Measurements from ENCODE around the gene HKDC1. TPM values are rescaled to one million over a fixed set of nuclear protein-coding genes. Genes with fewer than 3 reads are reported as not detected.

The HKDC1 gene
- polyA plus RNA-seq, 1 donor from 2014 or later = 0.07 TPM

- no peak for TF ChIP-seq REST (IDR thresholded peaks at IDR 0.05; ENCODE audit: borderline replicate concordance)
- no peak for TF ChIP-seq CTCF (IDR thresholded peaks at IDR 0.05; ENCODE audit: poor library complexity, severe bottlenecking)
- TF ChIP-seq EP300 (conservative IDR thresholded peaks at IDR 0.05; ENCODE audit: poor library complexity, severe bottlenecking) = no peak
- TF ChIP-seq SMC3 (conservative IDR thresholded peaks at IDR 0.05; ENCODE audit: poor library complexity) = no peak
- TF ChIP-seq MXI1 (conservative IDR thresholded peaks at IDR 0.05; ENCODE audit: poor library complexity, severe bottlenecking) = no peak
- TF ChIP-seq POLR2AphosphoS5 (IDR thresholded peaks at IDR 0.05) = no peak
- no peak for TF ChIP-seq TAF1 (IDR thresholded peaks at IDR 0.05; ENCODE audit: low read depth)
- Histone ChIP-seq H3K27me3 (ENCODE audit: insufficient read depth, low read depth, low read length) (no peaks in the 10 kb centered on the region), H2AFZ (ENCODE audit: low read depth, low read length) (no peak overlapping the region), H3K4me3 (ENCODE audit: low read length) (no peak overlapping the region), H3K9ac (ENCODE audit: low read length) (no peak overlapping the region), H3F3A (ENCODE audit: insufficient read depth, low read length, poor library complexity, severe bottlenecking) (no peaks in the 10 kb centered on the region), H3K27ac (ENCODE audit: low read length) (no peak overlapping the region), H3K79me2 (replicated peaks; ENCODE audit: insufficient read depth, low read length) (no peaks in the 10 kb centered on the region), H3K4me2 (ENCODE audit: low read length) (no peak overlapping the region), H3K9me2 (ENCODE audit: insufficient read depth, low read length) (no peaks in the 10 kb centered on the region), H3K9me3 (ENCODE audit: low read length) (no peaks in the 10 kb centered on the region), H4K20me1 (ENCODE audit: insufficient read depth) (no peaks in the 10 kb centered on the region), H3K36me3 (ENCODE audit: insufficient read depth, low read length) (no peaks in the 10 kb centered on the region)
These were observed 10.2 kb upstream of the HKDC1 start for GRCh38 chr10:69209787-69210484.

GRCh38 chr10:69211104-69211503 is 9.0 kb upstream of the HKDC1 start:
- TF ChIP-seq EP300 (conservative IDR thresholded peaks at IDR 0.05; ENCODE audit: poor library complexity, severe bottlenecking) (no peak), REST (IDR thresholded peaks at IDR 0.05; ENCODE audit: borderline replicate concordance) (no peak), MXI1 (conservative IDR thresholded peaks at IDR 0.05; ENCODE audit: poor library complexity, severe bottlenecking) (no peak), RAD21 (conservative IDR thresholded peaks at IDR 0.05) (no peak), EZH2 (IDR thresholded peaks at IDR 0.05; ENCODE audit: borderline replicate concordance, insufficient read depth, low read length, poor library complexity, severe bottlenecking) (no peak), POLR2AphosphoS5 (IDR thresholded peaks at IDR 0.05) (no peak), SMC3 (conservative IDR thresholded peaks at IDR 0.05; ENCODE audit: poor library complexity) (no peak), TAF1 (IDR thresholded peaks at IDR 0.05; ENCODE audit: low read depth) (no peak), CTCF (IDR thresholded peaks at IDR 0.05; ENCODE audit: poor library complexity, severe bottlenecking) (no peak)
- H2AFZ ChIP-seq (ENCODE audit: low read depth, low read length) = no peak overlapping the region
- no peak overlapping the region for H3K4me3 ChIP-seq (ENCODE audit: low read length)
- no peaks in the 10 kb centered on the region for H3K36me3 ChIP-seq (ENCODE audit: insufficient read depth, low read length)
- H3K9me3 ChIP-seq (ENCODE audit: low read length) = no peaks in the 10 kb centered on the region
- no peaks in the 10 kb centered on the region for H3K9me2 ChIP-seq (ENCODE audit: insufficient read depth, low read length)
- no peaks in the 10 kb centered on the region for H4K20me1 ChIP-seq (ENCODE audit: insufficient read depth)
- no peak overlapping the region for H3K9ac ChIP-seq (ENCODE audit: low read length)
- H3F3A ChIP-seq (ENCODE audit: insufficient read depth, low read length, poor library complexity, severe bottlenecking) = no peaks in the 10 kb centered on the region
- H3K4me2 ChIP-seq (ENCODE audit: low read length) = no peak overlapping the region
- H3K27ac ChIP-seq (ENCODE audit: low read length) = no peak overlapping the region
- H3K79me2 ChIP-seq (replicated peaks; ENCODE audit: insufficient read depth, low read length) = no peaks in the 10 kb centered on the region
- H3K27me3 ChIP-seq (ENCODE audit: insufficient read depth, low read depth, low read length) = no peaks in the 10 kb centered on the region
